ENCODE measurements around the gene CTSE. TPM values are rescaled to one million over a fixed set of nuclear protein-coding genes. Genes with fewer than 3 reads are reported as not detected.
A peak's percentile ranks its signal among the peaks of the same experiment; 100 is the strongest.

CTSE gene
- total and polyA plus RNA-seq, 2 of the 4 experiments (the other 2 are of a cell fraction): not detected

GRCh38 chr1:206002871-206003801 is 20.6 kb downstream of the CTSE start, which contains the start of gene RAB7B:
Gene RAB7B, minus strand, starts transcription at chr1:206003395. Its CDS starts 9,260 bp downstream, at chr1:205994135.
- Histone ChIP-seq H3K4ac (ENCODE audit: low read depth, low read length) (peak within 1 kb of the TSS; percentile 73), H3K27ac (ENCODE audit: insufficient read depth, low read length) (peak within 1 kb of the TSS; percentile 87), H3K27me3 (ENCODE audit: control insufficient read depth, insufficient read depth, low read length) (no peaks in the 10 kb centered on the region)

More at GRCh38 chr1:206002871-206003801, 20.6 kb downstream of the CTSE start, which contains the start of gene RAB7B:
- Histone ChIP-seq H2BK20ac (ENCODE audit: low read depth, low read length) (peak within 1 kb of the TSS; percentile 54), H3K79me1 (ENCODE audit: low read depth in 1 of 2, low read length in 2 of 2) (peaks cover 0 to 13% of the 10 kb centered on the region in 2 experiments; a peak in 2 of 4 replicates), H2BK15ac (ENCODE audit: low read depth, low read length) (peak within 1 kb of the TSS; percentile 83; the same call in 2 of the 3 replicates), H3K4me1 (ENCODE audit: control insufficient read depth, insufficient read depth, low read length) (peaks cover 26% of the 10 kb centered on the region), H3K4me2 (ENCODE audit: low read depth, low read length) (peak within 1 kb of the TSS; percentile 72), H4K8ac (ENCODE audit: low read depth in 2 of 2, low read length in 2 of 2) (peak within 1 kb of the TSS; percentile 66 to 81; a peak in 3 of 4 replicates), H4K5ac (ENCODE audit: low read depth, low read length) (peak within 1 kb of the TSS; percentile 79), H3K9me3 (ENCODE audit: control insufficient read depth, insufficient read depth, low read length) (no peaks in the 10 kb centered on the region), H2AK9ac (replicated peaks; ENCODE audit: low read depth, low read length, poor library complexity) (peak within 1 kb of the TSS; percentile 91), H2BK5ac (ENCODE audit: low read depth, low read length, poor library complexity, severe bottlenecking) (peak within 1 kb of the TSS; percentile 93), H3K18ac (ENCODE audit: low read depth, low read length) (peak within 1 kb of the TSS; percentile 72), H3K4me3 (ENCODE audit: insufficient read depth, low read depth, low read length) (peak within 1 kb of the TSS; percentile 22; the same call in 1 of the 2 replicates), H3K23ac (ENCODE audit: low read depth, low read length) (peak within 1 kb of the TSS; percentile 70), H3K36me3 (ENCODE audit: control insufficient read depth, insufficient read depth, low read length) (no peaks in the 10 kb centered on the region), H3K9ac (ENCODE audit: low read depth, low read length) (peak within 1 kb of the TSS; percentile 69), H2AFZ (replicated peaks; ENCODE audit: low read length, poor library complexity) (peak within 1 kb of the TSS; percentile 81), H3K9me1 (ENCODE audit: insufficient read depth, low read length) (peaks cover 22% of the 10 kb centered on the region), H2AK5ac (ENCODE audit: low read depth, low read length) (peak within 1 kb of the TSS; percentile 99), H3K56ac (ENCODE audit: extremely low read depth, insufficient read depth, low read length) (no peak within 1 kb of the TSS; the same call in 1 of the 2 replicates), H4K20me1 (ENCODE audit: insufficient read depth, low read length) (no peaks in the 10 kb centered on the region), H4K91ac (ENCODE audit: insufficient read depth, low read depth, low read length) (peak within 1 kb of the TSS; percentile 77), H2BK120ac (ENCODE audit: low read depth, low read length) (peak within 1 kb of the TSS; percentile 69), H3K14ac (replicated peaks; ENCODE audit: low read depth, low read length) (peak within 1 kb of the TSS; percentile 32)
- dilution Hi-C loops (cut with HindIII; ENCODE audit: low sequenced_read_pairs, unreplicated experiment): no loop called here
- BruUV-seq (replicated peaks): no TSS peak
- in situ Hi-C loops (cut with MboI; ENCODE audit: low sequenced_read_pairs): no loop called here
- CTCF ChIA-PET: interaction anchor here (0.6 to 1.7 kb wide), 4 partner anchors 19 to 90 kb away, joined by 4 to 7 read pairs (median 4); no protein-coding TSS in a partner anchor
- peak; percentile 77 for ATAC-seq (ENCODE audit: low read depth)
- intact Hi-C loops (cut with micrococcal nuclease): no loop called here
- no peak for TF ChIP-seq RFX5 (IDR thresholded peaks at IDR 0.05; ENCODE audit: low read depth, low read length)
- TF ChIP-seq CEBPB (IDR thresholded peaks at IDR 0.05; ENCODE audit: low read depth, low read length): peak; percentile 94
- TF ChIP-seq BHLHE40 (IDR thresholded peaks at IDR 0.05; ENCODE audit: low read depth, low read length): peak; percentile 91
- peak; percentile 38; the same call in 1 of the 2 replicates for TF ChIP-seq FOS (IDR thresholded peaks at IDR 0.05; ENCODE audit: low read depth, low read length)
- no peak for TF ChIP-seq RCOR1 (IDR thresholded peaks at IDR 0.05; ENCODE audit: insufficient replicate concordance, low read length)
- peak; percentile 76 for DNase-seq
- 40% methylated on average over 2 of the region's 12 CpGs; no CpG with 5 or more reads in 1 of the 2 experiments for WGBS, 2 experiments (ENCODE audit: extremely low coverage in 2 of 2, insufficient read length in 1 of 2)
- POLR2A ChIA-PET (ENCODE audit: unreplicated experiment): no interaction called here
